ENCODE results near the gene UTP25.

UTP25 gene

DNA sequence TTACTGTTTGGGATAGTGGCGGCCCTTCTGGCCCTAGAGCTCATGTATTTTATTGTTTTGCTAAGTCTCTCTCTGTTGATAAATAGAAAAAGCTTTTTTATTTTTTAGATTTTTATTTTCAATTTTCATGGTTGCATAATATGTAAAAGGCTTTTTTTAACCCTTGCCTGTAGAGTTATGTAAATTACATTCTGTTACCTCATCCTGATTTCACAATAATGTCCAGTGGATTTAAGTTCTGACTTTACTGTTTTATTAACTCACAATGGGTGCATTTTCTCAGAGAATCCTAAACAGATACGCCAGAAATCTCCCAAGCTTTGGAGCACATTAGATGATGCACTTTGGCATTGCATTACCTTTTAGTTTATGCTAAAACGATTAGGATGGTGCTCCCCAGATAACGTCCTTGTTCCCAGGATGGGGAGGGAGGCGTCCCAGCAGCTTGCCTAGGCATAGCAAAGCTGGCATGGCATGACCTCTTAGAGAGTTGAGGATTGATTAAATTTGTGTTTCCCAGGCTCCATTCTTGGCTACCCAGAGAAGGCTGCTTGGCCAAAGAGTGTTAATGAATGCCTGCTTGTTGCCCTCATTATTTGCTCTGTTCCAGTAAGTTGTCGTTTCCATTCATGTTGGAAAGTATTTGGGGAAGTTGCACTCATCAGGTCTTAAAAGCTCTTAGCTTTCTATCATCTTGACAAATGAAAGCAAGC is 17.1 kb downstream of the UTP25 start:
- no peak for DNase-seq

DNA sequence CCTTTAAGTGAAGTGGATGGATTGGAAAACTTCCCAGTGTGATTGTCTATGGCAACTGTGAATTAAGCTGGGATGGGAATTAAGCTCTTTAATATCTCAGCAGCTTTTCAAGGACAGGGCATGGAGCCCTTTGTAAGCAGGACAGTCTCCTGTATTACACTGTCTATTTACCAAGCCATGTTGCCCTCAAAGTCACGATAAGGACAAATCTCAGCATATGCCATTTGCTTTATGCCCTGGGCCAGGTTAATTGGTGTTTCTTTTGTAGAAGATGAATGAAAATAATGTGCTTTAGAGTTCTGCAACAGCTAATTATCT is 17.6 kb downstream of the UTP25 start:
- no peak for DNase-seq

DNA sequence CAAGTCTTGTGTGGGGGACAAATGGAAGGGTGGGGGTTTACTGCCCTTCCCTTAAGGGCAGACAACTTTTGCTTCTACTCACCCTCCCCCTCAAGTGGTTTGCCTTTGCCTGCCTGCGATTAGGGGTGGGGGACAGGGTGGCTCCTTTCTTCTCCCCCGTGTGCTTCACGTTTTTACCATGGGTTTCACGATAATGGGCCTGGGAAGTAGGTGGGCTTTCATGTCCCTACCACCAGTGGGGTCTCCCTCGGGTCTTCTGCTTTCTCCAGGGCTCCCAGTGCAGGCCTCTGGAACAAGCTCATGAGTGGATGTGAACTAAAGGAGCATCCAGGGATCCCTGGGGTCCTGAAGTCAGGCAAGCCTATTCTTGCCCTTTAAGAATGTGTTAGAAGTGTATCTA is 21.6 kb downstream of the UTP25 start:
- no peak for DNase-seq

DNA sequence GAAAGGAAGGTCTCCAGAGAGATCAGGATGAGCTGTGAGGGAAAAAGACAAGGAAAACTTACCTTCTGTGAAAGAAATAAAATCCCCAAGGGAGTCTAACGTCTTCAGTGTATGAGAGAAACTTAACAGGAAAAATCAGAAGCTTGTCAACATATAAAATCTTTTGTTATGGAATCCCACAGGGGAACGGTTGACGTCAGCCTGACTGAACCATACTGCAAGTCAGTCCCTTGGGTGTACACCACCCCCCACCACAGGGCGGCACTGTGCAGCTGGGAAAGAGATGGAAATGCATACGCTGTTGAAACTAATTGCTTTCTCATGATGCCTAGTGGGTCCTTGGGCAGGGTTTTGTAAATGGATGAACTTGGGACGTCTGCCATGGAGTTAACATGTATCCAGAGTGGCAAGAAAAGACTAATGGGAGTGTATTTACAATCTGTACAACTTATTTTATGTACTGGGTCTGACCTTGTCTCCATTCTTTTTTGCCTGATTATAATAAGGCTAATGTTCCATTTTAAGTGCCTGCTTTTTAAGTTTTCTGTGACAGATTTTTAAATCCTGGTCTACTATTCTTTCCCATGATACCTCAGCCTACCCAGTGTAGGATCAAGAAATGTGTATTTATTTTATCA is 22.7 kb downstream of the UTP25 start:
- DNase-seq: peak in 1 of 2 donors; percentile 5

DNA sequence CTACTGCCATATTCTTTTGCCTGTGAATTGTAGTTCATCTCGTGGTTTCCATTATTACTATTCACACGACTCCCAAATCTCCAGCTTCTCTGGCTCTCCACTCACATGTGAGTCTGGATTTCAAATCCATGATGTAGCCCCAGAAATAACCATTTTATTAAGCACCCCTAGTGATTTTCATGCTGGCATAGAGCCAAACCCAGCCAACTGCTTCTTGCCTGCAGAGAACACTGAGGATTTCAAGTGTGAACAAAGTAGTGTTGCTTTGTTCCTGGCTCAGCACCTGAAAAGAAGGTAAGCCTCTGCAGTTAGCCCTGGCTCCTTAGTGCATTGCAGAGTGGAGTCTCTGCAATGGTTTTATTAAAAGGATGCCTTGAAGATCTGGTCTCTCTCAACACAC is 25.9 kb downstream of the UTP25 start:
- no peak for DNase-seq

DNA sequence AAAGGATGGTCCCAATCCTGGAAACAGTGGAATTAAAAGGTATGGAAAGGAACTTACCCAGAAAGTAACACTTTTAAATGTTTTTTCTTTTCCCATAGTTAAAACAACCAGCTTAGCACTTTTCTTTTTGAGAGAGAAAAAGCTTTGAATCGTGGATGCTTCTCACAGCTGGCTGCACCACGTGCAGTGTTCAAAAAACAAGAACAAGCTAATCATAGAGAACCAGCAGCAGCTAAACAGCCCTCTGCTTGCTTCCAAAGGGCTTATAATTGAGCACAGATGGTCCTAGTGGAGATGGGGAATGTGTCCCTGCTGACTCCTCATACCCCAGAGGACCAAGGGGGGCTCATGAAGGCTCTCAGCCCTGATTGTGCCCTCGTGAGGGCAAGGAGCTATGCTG is 26.4 kb downstream of the UTP25 start:
- no peak for DNase-seq

DNA sequence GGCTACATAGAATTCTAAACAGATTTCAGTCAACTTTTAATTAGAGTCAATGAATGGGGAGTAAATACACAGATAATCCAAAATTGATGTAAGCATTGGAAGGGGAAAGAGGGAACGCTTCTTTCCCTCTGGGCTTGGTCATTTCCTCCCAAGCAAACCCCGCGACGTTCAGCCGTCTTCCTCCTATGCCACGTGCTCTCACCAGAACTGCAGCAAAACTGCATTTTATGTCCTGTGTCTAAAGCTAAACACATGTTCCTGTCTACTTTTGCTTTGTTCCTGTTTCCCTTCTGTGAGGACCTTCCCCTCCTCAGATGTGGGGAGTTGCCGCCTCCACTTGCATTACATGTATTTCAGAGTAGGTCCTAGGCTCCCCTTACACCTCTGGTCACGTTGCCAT is 27.2 kb downstream of the UTP25 start:
- DNase-seq: no peak

DNA sequence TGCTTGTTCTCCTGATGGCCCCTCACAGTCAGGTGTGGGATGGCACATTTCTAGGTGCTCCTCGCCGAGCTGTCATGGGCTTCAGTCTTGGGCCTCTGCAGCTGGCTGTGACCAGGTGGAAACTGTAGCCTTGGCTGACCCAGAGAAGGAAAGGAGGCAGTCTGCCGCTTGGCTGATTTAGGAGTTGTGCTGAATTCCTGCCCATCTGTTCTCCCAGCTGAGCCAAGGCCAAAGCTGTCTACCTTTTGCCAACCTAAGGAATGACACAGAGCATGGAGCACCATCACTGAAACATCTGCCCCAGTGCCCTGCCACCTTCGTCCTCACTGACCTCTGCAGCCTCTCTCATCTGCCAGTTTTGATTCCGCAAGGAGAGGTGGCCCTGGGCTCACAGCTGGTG is 27.9 kb downstream of the UTP25 start:
- DNase-seq: no peak

DNA sequence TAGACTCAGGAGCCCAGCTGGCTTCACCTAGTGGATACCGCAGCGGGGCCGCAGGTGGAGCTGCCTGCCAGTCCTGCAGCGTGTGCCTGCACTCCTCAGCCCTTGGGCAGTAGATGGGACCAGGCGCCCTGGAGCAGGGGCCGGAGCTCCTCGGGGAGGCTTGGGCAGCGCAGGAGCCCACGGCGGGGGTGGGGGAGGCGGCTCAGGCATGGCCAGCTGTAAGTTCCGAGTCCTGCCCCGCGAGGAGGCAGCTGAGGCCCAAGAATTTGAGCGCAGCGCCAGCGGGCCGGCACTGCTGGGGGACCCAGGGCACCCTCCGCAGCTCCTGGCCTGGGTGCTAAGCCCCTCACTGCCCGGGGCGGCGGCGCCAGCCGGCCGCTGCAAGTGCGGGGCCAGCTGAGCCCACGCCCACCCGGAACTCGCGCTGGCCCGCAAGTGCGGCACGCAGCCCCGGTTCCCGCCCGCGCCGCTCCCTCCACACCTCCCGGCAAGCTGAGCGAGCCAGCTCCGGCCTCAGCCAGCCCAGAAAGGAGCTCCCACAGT is 30.9 kb downstream of the UTP25 start:
- no peak for DNase-seq

DNA sequence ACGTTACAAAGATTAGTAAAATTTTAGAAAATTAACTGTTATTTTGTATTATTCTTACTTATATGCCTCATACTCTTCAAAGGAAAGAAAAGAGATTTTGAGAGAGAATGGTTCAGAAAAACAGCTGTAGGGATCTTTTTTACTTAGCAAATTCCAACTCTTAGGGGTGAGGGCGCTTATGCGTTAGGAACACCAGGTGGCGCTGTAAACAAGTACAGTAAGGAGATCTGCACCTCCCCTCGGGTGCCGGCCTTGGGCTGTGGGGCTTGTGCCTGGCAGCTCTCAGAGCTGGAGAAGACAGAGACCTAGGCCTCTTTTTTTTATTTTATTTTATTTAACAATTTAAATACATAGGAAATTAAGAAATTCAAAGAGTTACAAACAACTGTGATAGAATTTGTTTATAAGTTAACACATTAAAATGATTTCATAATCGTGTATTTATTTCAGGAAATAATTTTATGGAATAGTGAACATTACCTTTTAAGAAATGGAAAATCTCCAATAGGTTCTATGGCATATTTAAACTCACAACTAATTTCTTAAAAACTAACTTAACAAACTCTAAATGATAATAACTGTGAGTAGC is 32.6 kb downstream of the UTP25 start:
- peak; percentile 67 for DNase-seq

DNA sequence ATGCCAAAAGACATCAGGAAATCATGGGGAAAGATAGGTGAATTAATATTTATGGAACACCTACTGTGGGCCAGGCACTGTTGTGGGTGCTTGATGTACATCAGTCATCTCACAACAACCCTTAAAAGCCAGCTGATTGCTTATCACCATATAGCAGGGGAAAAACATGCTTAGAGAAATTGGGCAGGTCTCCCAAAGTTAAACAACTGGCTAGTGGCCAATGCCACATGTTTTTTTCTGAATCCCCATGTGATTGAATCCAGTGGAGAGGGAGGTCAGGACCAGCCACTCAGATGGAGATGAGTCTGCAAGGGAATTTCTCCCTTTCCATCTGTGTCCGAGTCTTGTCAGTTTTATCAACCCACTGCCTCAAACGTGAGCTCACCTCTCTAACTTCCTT is 33.5 kb downstream of the UTP25 start:
- DNase-seq: no peak

DNA sequence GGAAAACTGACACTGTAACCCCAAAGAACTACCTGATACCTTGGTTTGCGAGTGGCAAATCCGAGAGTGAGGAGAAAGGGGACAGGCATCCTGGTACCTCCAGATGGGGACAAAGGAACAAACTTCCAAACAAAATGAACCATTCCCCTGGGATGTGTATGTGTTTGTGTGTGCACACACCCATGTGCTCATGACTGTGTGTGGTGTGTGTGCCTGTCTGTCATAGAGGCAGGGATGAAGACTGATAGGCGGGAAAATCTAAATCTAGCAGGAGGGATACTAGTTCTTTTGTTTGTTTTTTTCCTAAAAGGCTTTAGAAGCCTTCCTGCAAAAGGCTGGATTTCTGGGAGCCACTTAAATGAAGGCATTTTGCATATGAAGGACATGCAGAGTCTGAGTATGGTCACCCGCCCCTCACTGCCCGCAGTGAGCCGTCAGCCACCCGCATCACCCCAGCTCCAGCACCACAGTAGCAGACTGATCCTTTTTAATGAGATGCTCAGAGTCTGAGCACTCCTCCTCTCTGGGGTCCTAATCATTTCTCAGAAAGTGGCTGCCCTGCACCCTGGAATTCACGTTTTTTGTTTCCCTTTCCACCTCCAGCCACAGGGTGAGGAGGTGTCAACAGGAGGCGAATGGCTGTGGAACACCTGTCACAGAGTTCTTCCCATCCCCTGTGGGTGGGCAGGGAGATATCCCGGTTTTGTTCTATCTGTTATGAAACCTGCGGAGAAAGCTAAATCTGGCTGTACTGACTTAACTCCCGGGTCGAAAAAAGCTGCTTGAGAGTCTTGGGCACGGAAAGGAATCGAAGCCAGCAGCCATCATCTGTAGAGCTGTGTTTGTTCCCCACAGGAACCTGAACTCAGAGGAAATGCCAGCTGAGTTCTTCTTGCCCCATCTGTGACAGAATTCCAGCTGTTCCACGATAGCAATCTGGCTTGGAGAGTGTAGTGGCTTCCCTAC is 34.9 kb downstream of the UTP25 start:
- no peak for DNase-seq

DNA sequence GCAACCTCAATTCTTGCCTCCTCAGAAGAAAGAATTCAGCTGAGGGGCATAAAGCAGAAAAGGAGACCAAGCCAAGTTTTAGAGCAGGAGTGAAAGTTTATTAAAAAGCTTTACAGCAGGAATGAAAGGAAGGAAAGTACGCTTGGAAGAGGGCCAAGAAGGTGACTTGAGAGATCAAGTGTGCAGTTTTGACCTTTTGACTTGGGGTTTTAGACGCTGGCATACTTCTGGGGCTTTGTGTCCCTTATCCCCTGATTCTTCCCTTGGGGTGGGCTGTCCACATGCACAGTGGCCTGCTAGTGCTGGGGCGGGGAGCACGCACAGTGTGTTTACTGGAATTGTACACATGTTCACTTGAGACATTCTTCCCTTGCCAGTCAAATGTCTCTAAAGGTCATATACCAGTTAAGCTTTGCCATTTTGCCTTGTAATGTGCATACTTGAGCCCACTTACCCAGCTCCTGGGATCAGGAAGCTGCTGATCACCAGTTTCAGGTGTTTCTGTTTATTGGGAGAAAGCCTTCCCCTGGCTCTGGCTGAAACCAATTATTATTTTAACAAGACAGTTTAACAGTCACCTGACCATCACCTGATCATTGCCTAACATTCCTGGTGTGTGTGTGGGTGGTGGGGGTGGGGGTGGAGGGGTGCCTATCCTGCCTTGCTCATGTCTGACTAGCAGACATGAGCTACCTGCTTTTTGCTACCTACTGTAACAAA is 36.2 kb downstream of the UTP25 start:
- no peak for DNase-seq

DNA sequence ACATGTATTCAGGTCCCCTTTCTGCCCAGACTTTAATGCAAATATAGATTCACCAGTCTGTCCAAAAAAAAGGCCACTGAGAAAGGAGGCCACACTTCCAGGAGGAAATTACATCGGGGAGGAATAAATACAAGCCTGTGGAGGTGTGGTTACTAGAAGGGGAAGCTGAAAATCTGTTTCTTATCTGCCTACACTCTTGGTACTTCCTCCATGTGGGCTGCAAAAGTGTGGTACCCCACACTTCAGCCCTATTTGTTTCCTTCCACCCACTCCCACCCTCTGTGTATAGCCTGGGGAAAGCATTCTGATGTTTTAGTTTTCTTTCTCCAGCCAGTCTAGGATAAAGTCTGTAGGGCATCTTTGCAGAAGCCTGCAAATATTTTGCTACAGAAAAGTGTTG is 38.4 kb downstream of the UTP25 start:
- no peak for DNase-seq

DNA sequence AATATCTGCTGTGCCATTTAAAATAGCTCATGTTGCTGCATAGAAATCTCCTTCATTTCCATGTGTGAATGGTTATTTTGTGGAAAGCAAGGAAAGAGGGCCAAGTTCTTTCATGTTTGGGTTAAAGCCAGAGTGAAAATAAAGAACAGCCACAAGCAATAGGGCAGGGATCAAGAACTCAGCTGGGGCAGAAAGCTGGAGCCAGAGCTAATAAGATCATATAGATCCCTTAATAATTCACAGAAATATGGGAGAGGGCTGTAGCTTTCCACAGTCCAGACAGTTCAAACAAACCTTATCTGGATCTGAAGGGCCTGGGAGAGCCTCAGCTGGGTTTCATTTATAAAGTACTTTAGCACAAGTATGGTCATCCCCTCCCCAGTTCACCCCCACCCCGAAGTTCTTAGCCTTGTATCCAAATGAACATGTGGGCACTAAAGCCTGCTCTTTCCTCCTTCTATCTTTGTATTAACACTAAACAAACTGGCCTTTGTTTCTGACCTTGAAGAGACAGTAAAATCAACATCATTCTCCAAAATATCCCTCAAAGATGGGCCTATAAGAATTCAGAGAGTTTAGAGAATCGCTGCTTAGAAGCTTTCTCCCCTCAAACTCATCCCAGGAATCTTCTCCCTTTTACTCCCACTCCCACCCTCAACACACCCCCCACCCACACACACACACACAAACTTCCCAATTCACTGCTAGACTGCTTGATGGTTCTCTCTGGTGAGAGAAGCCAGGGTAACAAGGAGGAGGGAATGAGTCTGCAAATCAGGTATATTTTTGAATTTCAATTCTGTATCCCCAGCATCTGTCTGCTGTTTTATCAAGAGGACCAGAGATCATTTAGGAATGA is 41.7 kb downstream of the UTP25 start:
- DNase-seq: no peak

DNA sequence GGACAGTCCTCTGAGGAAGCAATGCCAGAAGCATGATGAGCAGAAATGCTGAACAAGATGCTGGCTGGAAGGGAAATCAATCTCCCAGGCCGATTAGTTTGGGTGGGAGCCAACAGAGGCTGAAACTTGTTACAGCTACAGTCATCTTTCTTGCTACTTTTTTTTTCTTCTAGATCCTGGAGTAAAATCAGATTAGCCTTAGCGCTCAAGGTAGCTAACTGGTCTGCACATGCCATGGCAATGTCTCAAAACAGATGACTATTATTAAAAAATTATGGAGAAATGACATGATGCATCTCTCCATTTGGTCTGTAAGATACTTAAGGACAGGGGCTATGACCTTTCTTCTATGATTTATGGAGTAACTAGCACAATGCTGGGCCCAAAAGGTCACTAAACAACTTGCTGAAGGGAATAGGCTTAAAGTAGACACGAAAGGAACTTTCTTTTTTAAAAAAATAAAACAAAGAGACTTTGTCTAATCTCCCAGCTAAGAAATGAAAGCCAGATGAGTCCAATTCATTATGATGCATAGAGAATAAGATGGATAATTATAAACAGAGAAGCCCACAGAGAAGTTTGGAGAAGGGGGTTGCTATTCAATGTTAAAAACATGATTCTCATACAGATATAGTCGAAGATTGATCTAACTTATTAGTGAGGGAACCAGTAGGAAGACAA is 42.5 kb downstream of the UTP25 start:
- DNase-seq: no peak

DNA sequence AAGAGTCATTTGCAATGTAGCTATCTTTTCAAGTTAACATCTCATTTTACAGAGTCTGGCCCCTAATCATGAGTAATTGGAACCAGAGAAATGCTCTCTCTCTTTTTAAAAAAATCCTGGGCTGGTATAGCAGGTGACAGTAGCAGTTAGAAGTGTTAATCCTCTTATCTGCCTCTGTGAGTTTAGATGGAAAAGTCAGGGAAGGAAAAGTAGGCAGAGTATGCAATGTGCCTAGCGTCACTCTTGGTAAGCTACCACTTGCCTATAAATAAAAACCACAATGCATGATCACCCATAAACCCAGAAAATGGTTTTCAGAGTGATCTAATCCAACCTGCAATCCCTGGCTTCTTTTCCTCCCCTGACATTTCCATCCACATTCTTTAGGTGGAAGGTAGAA is 43.2 kb downstream of the UTP25 start:
- DNase-seq: no peak

DNA sequence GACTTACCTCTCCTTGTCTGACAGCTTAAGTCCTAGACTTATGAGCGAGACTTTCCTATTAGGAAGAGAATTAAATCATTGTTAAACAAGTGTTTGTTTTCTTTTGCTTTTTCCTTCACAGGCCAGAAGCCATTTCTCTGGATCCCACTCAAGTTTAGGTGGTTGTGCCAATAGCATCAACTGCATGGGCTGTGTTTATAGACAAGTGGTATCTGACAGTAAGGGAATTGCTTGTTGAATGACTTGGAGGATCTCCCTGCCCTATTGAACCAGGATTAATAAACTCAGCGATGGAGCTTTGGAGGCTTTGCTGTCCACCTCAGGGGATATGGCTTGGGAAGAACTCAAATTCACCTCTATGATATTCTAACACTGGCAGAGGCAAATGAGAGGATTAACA is 43.7 kb downstream of the UTP25 start:
- no peak for DNase-seq

DNA sequence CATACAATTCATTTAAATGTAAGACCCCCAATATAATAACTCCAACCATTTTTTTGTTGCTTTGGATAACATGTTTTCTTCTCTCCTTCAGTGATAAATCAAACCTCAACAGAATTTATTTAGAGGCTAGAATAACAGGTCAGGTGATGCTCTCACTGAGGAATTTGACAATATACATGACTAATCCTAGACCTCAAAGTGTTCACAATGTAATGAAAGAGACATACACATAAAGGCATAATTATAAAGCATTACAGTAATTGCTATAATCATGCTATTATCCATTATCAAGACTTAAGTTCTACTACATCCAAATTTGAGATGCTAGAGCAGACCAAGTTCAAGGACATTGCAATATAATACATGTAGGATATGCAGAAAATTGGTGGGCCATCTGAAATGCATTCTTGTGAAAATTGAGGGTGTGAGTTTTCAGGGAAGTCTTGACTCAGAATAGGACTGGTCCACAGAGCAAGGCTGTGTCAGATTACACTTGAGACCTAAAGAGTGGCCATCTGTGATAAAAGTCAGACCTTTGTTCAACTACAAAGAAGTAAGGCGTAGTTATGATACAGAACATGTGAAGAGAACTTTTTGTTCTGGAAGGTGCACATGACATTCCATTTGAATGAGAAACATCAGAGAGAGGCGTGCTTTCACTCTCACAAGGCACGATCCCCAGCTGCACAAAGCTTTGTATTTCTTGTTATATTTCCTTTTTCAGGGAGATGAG is 45.5 kb downstream of the UTP25 start:
- no peak for DNase-seq

DNA sequence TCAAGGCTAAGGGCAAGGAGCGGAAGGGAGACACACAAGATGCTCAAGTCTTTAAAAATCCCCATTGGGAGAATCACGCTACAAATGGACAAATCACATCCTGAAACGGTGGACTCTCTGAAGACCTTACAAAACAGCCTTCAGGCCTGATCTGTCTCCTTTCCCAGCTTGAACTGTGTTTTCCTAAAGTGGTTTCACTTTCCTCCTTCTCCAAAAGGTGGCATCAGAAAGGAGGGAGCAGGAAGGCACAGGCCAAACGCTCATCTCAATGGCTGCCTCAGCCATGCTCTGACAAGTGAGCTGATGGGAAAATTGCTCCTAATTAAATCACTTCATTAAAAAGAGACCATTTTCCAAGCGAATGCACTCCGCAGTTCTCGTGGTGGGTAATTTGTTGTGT is 47.7 kb downstream of the UTP25 start:
- DNase-seq: no peak
